NOMO-1 treated with DMSO at 0.1 percent for 48 hours (cell line): ENCODE data around the gene ASPN.

Source experiments
- DNase-seq: peaks from one replicate; lab custom pipeline; 2025; ENCODE audit not compliant: unreplicated experiment; lab: John Stamatoyannopoulos, UW

The ASPN gene

GRCh38 chr9:92482329-92482728 is at the start of gene ASPN:
TSS of gene ASPN (minus strand) at chr9:92482506.
- no peak for DNase-seq

GRCh38 chr9:92530893-92531292 is 48.6 kb upstream of the ASPN start:
- DNase-seq, result no peak

GRCh38 chr9:92529124-92529523 is 46.8 kb upstream of the ASPN start:
- DNase-seq, result no peak

GRCh38 chr9:92528522-92528849 is 46.2 kb upstream of the ASPN start:
- no peak for DNase-seq

- DNase-seq, result no peak
Observed at GRCh38 chr9:92527832-92528521, 45.7 kb upstream of the ASPN start.

GRCh38 chr9:92527291-92527828 is 45.1 kb upstream of the ASPN start:
- no peak for DNase-seq

GRCh38 chr9:92525306-92525705 is 43.0 kb upstream of the ASPN start:
- DNase-seq, result no peak

- no peak for DNase-seq
Observed at GRCh38 chr9:92524881-92525280, 42.6 kb upstream of the ASPN start.

GRCh38 chr9:92522983-92523970 is 41.0 kb upstream of the ASPN start:
- DNase-seq, result no peak

- no peak for DNase-seq
Observed at GRCh38 chr9:92520837-92521236, 38.5 kb upstream of the ASPN start.

GRCh38 chr9:92518199-92518598 is 35.9 kb upstream of the ASPN start:
- no peak for DNase-seq

- DNase-seq, result no peak
Observed at GRCh38 chr9:92517046-92517445, 34.7 kb upstream of the ASPN start.

GRCh38 chr9:92516521-92516920 is 34.2 kb upstream of the ASPN start:
- DNase-seq, result no peak

- DNase-seq, result no peak
Observed at GRCh38 chr9:92514635-92515034, 32.3 kb upstream of the ASPN start.

- no peak for DNase-seq
Observed at GRCh38 chr9:92513349-92513748, 31.0 kb upstream of the ASPN start.

GRCh38 chr9:92512622-92513021 is 30.3 kb upstream of the ASPN start:
- DNase-seq, result no peak

GRCh38 chr9:92510747-92511146 is 28.4 kb upstream of the ASPN start:
- DNase-seq, result no peak

- DNase-seq, result no peak
Observed at GRCh38 chr9:92509050-92509449, 26.7 kb upstream of the ASPN start.

- no peak for DNase-seq
Observed at GRCh38 chr9:92508018-92508820, 25.9 kb upstream of the ASPN start.

- no peak for DNase-seq
Observed at GRCh38 chr9:92507496-92507895, 25.2 kb upstream of the ASPN start.

- no peak for DNase-seq
Observed at GRCh38 chr9:92507005-92507404, 24.7 kb upstream of the ASPN start.
